ENCODE results near the gene TNFRSF19. TPM values are rescaled to one million over a fixed set of nuclear protein-coding genes. Genes with fewer than 3 reads are reported as not detected.
"Not testable (repeated sequence)": the region's sequence is repeated elsewhere in the genome, so short reads cannot be mapped to it uniquely, and the experiment has no call there.

Gene TNFRSF19, protein sequence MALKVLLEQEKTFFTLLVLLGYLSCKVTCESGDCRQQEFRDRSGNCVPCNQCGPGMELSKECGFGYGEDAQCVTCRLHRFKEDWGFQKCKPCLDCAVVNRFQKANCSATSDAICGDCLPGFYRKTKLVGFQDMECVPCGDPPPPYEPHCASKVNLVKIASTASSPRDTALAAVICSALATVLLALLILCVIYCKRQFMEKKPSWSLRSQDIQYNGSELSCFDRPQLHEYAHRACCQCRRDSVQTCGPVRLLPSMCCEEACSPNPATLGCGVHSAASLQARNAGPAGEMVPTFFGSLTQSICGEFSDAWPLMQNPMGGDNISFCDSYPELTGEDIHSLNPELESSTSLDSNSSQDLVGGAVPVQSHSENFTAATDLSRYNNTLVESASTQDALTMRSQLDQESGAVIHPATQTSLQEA
- 13.1 TPM for total RNA-seq

DNA sequence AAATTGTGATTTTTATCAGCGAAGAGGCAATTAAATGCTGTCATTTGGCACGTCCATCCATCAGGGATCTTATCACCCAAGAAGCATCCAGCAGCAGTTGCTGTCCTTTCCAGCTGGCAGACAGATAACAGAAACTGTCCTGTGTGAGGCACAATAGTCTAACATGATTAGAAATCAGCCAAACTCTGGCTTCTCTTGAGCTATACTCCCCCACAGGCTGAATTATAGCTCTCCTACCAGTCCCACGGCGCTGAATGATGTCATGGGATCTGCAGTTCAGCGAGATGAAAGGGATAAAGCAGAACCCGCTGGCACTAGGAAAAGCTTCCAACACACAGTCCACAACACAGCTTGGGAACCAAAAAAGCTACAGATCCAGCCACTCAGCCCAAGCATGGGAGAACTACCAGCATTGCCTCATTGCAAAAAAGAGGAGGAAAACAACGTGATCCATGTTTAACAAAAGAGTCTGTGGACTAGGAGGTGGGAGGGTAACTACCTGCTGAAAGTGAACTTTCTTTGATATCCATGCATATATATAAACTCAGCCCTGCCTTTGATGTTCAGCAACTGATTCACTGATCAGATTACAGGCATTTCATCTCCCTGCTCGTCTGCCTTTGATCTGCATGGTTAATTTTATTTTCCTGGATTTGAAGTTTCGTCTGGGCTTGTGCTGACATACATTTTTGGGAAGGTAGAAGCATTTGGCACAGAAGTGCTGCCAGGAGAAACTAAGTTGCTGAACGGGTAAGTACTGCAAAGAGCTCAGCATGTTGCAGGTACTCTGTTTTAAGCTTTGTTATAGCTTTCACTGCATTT is at the start of gene TNFRSF19:
TSS of gene TNFRSF19 (plus strand) at position 314 of the 822 bp plus-strand sequence. CDS start 19,772 bp downstream, outside the sequence.
- ATAC-seq = peak; percentile 79

DNA sequence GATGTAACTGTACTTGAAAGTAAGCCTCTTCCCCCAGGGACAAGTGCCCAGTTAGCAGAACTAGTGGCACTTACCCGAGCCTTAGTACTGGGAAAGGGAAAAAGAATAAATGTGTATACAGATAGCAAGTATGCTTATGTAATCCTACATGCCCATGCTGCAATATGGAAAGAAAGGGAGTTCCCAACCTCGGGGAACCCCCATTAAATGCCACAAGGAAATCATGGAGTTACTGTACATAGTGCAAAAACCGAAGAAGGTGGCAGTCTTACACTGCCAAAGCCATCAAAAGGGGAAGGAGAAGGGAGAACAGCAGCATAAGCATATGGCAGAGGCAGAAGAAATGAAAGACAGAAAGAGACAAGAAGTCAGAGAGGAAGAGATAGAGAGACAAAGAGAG is 40.3 kb upstream of the TNFRSF19 start:
- not testable (repeated sequence) for ATAC-seq

DNA sequence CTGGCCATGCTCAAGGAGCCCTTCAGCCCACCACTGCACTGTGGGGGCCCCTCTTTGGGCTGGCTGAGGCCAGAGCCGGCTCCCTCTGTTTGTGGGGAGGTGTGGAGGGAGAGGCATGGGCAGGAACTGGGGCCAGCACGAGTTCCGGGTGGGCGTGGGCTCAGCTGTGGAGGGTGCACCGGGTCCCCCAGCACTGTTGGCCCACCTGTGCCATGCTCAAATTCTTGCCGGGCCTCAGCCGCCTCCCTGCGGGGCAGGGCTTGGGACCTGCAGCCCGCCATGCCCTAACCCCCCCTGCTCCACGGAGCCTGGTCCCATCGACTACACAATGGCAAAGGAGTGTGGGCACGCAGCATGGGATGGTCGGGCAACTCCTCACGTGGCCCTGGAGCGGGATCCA is 38.8 kb upstream of the TNFRSF19 start:
- ATAC-seq = no peak

DNA sequence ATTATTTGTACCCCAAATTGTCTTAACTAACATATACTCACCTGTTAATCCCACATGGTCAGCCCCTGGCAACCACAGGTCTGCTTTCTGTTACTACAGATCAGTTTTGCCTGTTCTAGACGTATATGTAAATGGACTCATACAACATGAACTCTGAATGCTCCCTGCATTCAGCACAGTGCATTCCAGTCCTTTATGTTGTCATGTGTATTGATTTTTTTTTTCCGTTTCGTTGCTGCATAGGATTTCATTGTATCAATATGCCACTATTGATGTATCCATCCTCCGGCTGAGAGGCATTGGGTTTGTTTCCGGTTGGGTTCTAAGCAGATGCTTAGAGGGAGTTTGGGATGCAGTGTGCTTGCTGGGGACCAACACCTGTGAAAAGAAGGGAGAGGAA is 36.1 kb upstream of the TNFRSF19 start:
- no peak for ATAC-seq

- ATAC-seq = no peak
These were observed 28.9 kb upstream of the TNFRSF19 start for GRCh38 chr13:23541221-23541824.

DNA sequence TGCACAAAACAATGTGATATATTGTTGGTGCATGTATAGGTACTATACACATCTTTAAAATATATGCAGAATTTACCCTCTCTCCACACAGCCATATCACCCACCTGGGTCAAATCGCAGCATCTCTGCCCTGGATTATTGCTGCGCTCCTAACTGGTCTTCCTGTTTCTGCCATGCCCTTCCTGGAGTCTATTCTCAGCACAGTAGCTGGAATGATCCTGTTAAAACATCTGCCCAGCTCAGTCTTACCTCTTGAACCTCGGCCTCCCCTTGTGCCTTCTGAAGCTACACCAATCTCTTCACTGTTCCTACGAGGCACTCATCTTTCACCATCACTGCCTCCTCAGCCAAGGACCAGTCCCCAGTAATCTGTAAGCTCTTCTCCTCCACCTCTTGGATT is 25.5 kb upstream of the TNFRSF19 start:
- no peak for ATAC-seq

DNA sequence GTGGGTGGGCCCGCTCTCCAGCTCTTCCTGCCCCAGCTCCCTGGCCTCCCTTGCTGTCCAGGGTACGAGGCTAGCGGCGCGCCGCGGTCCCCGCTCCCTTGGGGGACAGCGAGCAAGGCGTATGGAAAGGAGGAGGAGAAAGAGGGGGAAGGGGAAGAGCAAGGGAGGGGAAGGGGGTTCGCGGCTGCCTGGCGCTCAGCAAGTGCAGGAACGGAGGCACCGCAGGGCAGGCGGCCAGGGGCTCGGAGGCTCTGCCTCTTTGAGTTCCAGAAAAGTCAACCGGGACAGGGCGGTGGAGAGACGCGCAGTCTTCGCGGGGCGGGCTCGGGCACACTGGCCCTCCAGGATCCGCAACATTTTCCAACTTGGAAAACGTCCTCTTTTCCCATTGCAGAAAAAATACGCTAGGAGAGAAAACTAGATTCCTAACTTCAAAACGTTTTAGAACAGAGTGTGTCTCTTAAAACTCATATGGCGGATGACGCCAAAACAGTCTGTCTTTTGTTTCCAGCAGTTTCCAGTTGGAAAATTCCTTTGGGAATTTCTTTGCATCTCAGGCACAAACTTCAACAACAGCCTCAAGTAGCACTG is 23.1 kb upstream of the TNFRSF19 start:
- ATAC-seq = no peak

DNA sequence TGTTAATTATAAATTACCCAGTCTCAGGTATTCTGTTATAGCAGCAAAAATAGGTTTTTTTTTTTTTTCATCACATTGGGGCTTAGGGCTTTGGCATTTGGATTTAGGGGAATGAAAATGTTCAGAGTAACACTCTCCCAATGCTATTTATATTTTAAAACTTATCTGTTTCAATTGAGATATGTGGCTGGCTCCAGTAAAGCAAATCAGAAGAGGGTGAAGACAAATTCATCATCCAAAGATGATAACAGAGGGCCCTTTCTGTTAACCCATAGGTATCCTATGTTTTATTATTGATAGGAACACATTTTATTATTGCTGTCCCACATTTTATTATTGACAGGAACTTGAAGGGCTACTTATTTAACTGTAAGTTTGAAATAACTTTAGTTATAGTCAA is 20.5 kb upstream of the TNFRSF19 start:
- no peak for ATAC-seq

- ATAC-seq = no peak
These were observed 20.0 kb upstream of the TNFRSF19 start for GRCh38 chr13:23550163-23550562.

- ATAC-seq = no peak
These were observed 18.8 kb upstream of the TNFRSF19 start for GRCh38 chr13:23551213-23552008.

DNA sequence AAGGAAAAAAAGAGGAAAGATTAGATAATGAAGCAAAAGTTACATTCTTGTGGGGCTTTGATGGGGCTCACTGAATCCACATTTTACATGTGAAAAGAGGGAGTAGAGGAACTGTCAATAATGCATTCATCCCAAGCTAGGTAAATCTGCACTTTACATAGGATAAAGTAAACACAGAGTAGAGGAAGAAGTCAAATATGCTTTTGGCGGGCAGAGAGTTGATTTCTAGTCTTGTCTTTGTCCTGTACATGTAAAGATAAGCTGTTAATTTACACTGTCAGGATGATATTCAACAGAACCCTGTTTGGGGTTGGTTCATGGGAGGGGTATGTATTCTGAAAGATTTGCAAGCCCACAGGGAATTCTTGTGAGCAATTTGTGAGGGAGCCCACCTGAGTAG is 18.0 kb upstream of the TNFRSF19 start:
- ATAC-seq = no peak

GRCh38 chr13:23552661-23553060 is 17.6 kb upstream of the TNFRSF19 start:
- ATAC-seq = no peak

DNA sequence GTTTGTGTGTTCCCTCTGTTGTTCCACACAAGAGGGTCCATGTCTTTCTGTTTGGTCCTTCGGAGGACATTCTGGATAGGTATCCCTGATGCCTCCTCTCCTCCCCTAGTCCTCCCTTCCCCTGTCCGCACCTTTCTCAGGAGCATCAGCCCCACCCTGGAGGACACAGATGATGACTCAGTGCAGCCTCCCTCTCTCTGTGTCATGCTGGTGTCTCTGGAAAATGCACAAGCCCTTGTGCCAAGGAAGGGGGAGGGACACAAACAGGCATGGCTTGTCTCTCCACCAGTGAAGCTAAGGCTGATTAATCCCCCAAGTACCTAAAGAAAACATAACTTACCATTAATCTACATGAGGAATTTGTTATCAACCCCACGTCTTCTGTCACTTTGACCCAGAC is 16.2 kb upstream of the TNFRSF19 start:
- peak; percentile 94 for ATAC-seq

- ATAC-seq = no peak
These were observed 13.2 kb upstream of the TNFRSF19 start for GRCh38 chr13:23557043-23557442.

DNA sequence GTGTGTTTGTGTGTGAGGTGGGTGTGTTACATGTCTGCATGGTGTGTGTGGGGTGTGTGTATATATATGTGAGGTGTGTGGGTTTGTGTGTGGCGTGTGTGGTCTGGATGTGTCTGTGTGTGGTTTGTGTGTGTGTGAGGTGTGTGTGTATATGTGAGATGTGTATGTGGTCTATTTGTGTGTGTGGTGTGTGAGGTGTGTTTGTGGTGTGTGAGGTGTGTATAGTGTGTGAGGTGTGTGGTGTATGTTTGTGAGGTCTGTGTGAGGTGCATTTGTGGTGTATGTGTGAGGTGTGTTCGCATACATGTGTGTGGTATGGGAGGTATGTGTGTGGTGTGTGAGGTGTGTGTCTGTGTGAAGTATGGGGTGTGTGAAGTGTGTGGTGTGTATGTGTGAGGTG is 12.5 kb upstream of the TNFRSF19 start:
- no peak for ATAC-seq

GRCh38 chr13:23558675-23559536 is 11.3 kb upstream of the TNFRSF19 start:
- ATAC-seq = peak; percentile 81

DNA sequence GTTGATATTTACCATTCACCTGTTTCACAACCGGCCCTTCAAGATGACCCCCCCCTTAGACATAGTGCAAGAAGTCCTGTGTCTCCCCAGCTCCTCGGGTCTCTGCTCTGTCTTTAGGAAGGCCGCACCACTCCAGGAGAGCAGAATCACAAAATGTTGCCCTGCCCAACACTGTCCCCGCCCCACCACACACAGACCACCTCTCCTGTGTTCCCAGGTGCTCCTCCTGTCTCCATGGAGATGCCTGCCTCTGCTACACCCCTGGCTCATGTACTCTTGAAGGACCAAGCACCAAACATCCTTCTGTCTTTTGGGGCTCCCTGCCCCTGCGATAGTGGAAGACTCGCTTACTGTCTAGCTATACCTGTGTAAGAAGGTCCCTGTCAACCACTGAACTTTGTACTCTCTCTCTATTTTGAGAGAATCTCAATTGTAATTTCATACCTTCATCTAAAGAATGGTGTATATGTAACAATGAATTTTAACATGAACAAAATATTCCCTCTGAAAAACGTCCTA is 9.6 kb upstream of the TNFRSF19 start:
- no peak for ATAC-seq

DNA sequence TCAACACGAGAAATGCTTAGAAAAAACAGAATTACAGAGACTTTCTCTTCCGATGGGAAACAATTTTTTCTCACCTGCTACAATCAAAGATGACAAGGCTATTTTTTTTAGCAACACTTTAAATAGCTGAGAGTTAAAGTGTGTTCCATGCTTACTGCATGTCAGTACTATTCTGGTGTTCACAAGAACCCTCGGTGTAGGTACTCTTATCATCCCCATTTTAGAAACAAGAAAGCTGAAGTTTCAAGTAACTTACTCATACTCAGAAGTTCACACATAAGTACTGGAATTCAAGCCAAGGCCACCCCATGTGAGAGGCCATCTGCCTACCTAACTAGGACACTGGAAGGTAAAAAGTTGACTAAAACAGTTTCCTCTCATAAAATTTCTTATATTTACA is 9.0 kb upstream of the TNFRSF19 start:
- no peak for ATAC-seq

GRCh38 chr13:23563085-23563845 is 6.9 kb upstream of the TNFRSF19 start:
- no peak for ATAC-seq

DNA sequence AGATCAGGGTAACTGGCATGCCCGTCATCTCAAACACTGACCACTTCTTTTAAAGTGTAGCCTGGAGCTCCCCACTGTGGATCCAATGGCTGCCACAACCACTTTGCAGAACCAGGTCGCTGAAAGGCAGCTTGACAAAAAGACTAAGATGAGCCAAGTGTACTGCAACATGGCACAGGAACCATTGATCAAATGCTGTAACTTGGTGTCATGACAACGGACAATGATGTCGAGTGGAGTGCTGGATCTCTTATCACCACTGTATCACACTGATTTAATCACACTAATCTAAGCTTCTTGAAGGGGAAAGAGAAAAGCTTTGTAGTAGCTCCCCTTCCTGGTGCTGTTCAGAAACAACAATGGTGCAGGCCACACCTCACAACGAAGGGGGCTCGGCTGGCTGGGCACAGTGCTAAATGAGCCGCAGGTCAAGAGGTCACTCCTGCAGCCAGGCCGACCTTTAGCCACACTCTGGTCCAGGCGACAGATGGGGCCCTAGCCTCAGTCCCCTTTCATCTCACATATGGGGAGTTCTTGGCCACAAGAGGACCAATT is 2.2 kb upstream of the TNFRSF19 start:
- no peak for ATAC-seq

Measured in esophagus mucosa (tissue), 1 donor.